GM19455 (cell line): Measurements from ENCODE around the gene AZIN2.
"Not testable (repeated sequence)": the region's sequence is repeated elsewhere in the genome, so short reads cannot be mapped to it uniquely, and the experiment has no call there.

Experiments used
- ATAC-seq: cut with Tn5 transposase; IDR thresholded peaks from one replicate; pipeline ENCODE4 v1.9.1; 2021; ENCODE audit not compliant: unreplicated experiment

AZIN2 gene

GRCh38 chr1:33126411-33127000 is 45.6 kb downstream of the AZIN2 start:
- no peak for ATAC-seq

- ATAC-seq: peak; percentile 94
Observed at GRCh38 chr1:33127001-33127823, 46.3 kb downstream of the AZIN2 start.

GRCh38 chr1:33128781-33129180 is 47.8 kb downstream of the AZIN2 start:
- ATAC-seq: no peak

- ATAC-seq: no peak
Observed at GRCh38 chr1:33130297-33130696, 49.3 kb downstream of the AZIN2 start.

GRCh38 chr1:33131191-33131590 is 50.2 kb downstream of the AZIN2 start:
- ATAC-seq: no peak

- no peak for ATAC-seq
Observed at GRCh38 chr1:33132549-33132948, 51.6 kb downstream of the AZIN2 start.

GRCh38 chr1:33133478-33134105 is 52.6 kb downstream of the AZIN2 start:
- no peak for ATAC-seq

- ATAC-seq: not testable (repeated sequence)
Observed at GRCh38 chr1:33136041-33136440, 55.1 kb downstream of the AZIN2 start.

- ATAC-seq: no peak
Observed at GRCh38 chr1:33137800-33138199, 56.8 kb downstream of the AZIN2 start.

GRCh38 chr1:33140153-33141149 is 59.5 kb downstream of the AZIN2 start:
- no peak for ATAC-seq

- no peak for ATAC-seq
Observed at GRCh38 chr1:33141216-33141615, 60.3 kb downstream of the AZIN2 start.

GRCh38 chr1:33141781-33142180 is 60.8 kb downstream of the AZIN2 start:
- ATAC-seq: no peak

GRCh38 chr1:33142483-33143064 is 61.6 kb downstream of the AZIN2 start:
- no peak for ATAC-seq

GRCh38 chr1:33143176-33143575 is 62.2 kb downstream of the AZIN2 start:
- no peak for ATAC-seq

GRCh38 chr1:33143698-33144097 is 62.7 kb downstream of the AZIN2 start:
- no peak for ATAC-seq

GRCh38 chr1:33146003-33146402 is 65.0 kb downstream of the AZIN2 start:
- ATAC-seq: no peak

GRCh38 chr1:33147275-33147996 is 66.5 kb downstream of the AZIN2 start:
- no peak for ATAC-seq

GRCh38 chr1:33147997-33148314 is 67.0 kb downstream of the AZIN2 start:
- no peak for ATAC-seq

GRCh38 chr1:33148615-33149014 is 67.7 kb downstream of the AZIN2 start:
- ATAC-seq: no peak
